D721Med (cell line): ENCODE results near the gene ANO9.
"Not testable (repeated sequence)": the region's sequence is repeated elsewhere in the genome, so short reads cannot be mapped to it uniquely, and the experiment has no call there.

Source experiments
- DNase-seq: peaks from one replicate; pipeline ENCODE4 v3.0.0; 2011; ENCODE audit warnings: low spot score; ENCODE audit not compliant: insufficient read length
- FAIRE-seq: peaks from 2 replicates; lab custom pipeline; 2011; peaks lifted over from hg19 to GRCh38; lab: Jason Lieb, UNC
- CTCF ChIP-seq: IDR thresholded peaks from 2 replicates; pipeline ENCODE4 v1.5.1; 2012; ENCODE audit warnings: mild to moderate bottlenecking, control low read depth; ENCODE audit not compliant: insufficient read depth; ENCODE audit errors: missing control alignments

The ANO9 gene

GRCh38 chr11:405954-406795 is 35.6 kb downstream of the ANO9 start:
- DNase-seq: no peak
- FAIRE-seq: no peak
- TF ChIP-seq CTCF: no peak

GRCh38 chr11:405323-405953 is 36.4 kb downstream of the ANO9 start:
- DNase-seq (no peak), FAIRE-seq (no peak)
- peak; percentile 12 for TF ChIP-seq CTCF

- DNase-seq (no peak), FAIRE-seq (no peak)
- no peak for TF ChIP-seq CTCF
Observed at GRCh38 chr11:404551-405264, 37.1 kb downstream of the ANO9 start.

- no peak for DNase-seq
- no peak for FAIRE-seq
- TF ChIP-seq CTCF: no peak
Observed at GRCh38 chr11:403761-404431, 37.9 kb downstream of the ANO9 start.

- DNase-seq (no peak), FAIRE-seq (no peak)
- TF ChIP-seq CTCF: no peak
Observed at GRCh38 chr11:403021-403760, 38.6 kb downstream of the ANO9 start.

- DNase-seq, FAIRE-seq: not testable (repeated sequence)
Observed at GRCh38 chr11:401196-401595, 40.6 kb downstream of the ANO9 start.
